Stimulated activated effector memory CD8-positive, alpha-beta T cell treated with anti-CD3 and anti-CD28 coated beads, Interleukin-12 subunit alpha, Interleukin-12 subunit beta, amount 100 ng/mL, for 72 hours (primary cell): ENCODE data around the gene BRD2.
A peak's percentile ranks its signal among the peaks of the same experiment; 100 is the strongest.

ENCODE experiments used
- ATAC-seq: fragments of 150-1000 bp; cut with Tn5 transposase; 2 replicates; pipeline ENCODE4 v1.10.0; 2021
- DNase-seq, 2 donors: peaks; one replicate each; pipeline ENCODE4 v3.0.0; 2021 to 2022; ENCODE audit warnings: low spot score in 2 of 2
- H3K27ac Mint-ChIP-seq: one replicate; pipeline ENCODE4 v1.8.0; 2022; ENCODE audit warnings: mild to moderate bottlenecking, mixed read lengths
- H3K36me3 Mint-ChIP-seq: one replicate; pipeline ENCODE4 v1.8.0; 2022; ENCODE audit warnings: mild to moderate bottlenecking, mixed read lengths
- H3K4me1 Mint-ChIP-seq: one replicate; pipeline ENCODE4 v1.8.0; 2022; ENCODE audit warnings: mixed read lengths
- H3K4me3 Mint-ChIP-seq: one replicate; pipeline ENCODE4 v1.8.0; 2022; ENCODE audit warnings: mild to moderate bottlenecking, mixed read lengths
- H3K9me3 Mint-ChIP-seq: one replicate; pipeline ENCODE4 v1.8.0; 2022; ENCODE audit warnings: mixed read lengths

Gene BRD2

GRCh38 chr6:32962213-32962826 is 6.1 kb upstream of the BRD2 start:
- Mint-ChIP-seq H3K9me3 (no peaks in the 10 kb centered on the region), H3K36me3 (peaks cover 6% of the 10 kb centered on the region), H3K4me1 (peaks cover 64% of the 10 kb centered on the region), H3K4me3 (no peak overlapping the region), H3K27ac (no peak overlapping the region)
- DNase-seq (no peak), ATAC-seq (no peak)

DNA sequence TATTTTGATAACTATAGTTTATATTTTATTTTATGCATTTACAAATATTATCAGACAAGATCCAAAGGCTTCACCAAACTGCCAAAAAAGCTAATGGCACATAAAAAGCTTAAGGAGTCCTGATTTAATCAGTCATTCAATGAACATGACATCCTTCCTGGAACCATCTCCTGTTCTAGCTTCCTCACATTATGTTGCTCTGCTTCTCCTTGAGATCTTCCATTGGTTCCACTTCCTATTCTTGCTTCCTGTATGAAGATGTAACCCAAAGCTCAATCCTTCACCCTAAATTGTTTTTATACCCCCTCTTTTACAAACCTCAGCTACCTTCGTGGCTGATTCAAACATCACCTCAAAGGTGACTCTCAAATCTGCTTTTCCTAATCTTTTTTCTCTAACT is 4.5 kb upstream of the BRD2 start:
- Mint-ChIP-seq H3K4me1 (peaks cover 68% of the 10 kb centered on the region), H3K9me3 (no peaks in the 10 kb centered on the region), H3K4me3 (no peak overlapping the region), H3K27ac (no peak overlapping the region), H3K36me3 (peaks cover 19% of the 10 kb centered on the region)
- DNase-seq (no peak), ATAC-seq (no peak)

DNA sequence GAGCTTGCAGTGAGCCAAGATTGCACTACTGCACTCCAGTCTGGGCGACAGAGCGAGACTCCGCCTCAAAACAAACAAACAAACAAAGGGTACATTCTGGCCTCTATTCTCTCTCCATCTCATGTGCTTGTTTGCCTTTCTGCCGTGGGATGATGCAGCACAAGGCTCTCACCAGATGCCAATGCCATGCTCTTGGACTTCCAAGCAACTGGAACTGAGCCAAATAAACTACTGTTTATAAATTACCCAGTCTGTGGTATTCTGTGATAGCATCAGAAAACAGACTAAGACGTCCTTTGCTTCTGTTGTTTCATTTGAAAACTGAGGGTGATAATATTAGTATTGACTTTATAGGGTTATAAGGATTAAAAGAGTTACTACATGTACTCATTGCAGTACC is 3.6 kb upstream of the BRD2 start:
- no peak for DNase-seq
- Mint-ChIP-seq H3K36me3 (peaks cover 28% of the 10 kb centered on the region), H3K4me3 (no peak overlapping the region), H3K4me1 (peaks cover 65% of the 10 kb centered on the region), H3K9me3 (no peaks in the 10 kb centered on the region), H3K27ac (no peak overlapping the region)
- ATAC-seq = no peak

DNA sequence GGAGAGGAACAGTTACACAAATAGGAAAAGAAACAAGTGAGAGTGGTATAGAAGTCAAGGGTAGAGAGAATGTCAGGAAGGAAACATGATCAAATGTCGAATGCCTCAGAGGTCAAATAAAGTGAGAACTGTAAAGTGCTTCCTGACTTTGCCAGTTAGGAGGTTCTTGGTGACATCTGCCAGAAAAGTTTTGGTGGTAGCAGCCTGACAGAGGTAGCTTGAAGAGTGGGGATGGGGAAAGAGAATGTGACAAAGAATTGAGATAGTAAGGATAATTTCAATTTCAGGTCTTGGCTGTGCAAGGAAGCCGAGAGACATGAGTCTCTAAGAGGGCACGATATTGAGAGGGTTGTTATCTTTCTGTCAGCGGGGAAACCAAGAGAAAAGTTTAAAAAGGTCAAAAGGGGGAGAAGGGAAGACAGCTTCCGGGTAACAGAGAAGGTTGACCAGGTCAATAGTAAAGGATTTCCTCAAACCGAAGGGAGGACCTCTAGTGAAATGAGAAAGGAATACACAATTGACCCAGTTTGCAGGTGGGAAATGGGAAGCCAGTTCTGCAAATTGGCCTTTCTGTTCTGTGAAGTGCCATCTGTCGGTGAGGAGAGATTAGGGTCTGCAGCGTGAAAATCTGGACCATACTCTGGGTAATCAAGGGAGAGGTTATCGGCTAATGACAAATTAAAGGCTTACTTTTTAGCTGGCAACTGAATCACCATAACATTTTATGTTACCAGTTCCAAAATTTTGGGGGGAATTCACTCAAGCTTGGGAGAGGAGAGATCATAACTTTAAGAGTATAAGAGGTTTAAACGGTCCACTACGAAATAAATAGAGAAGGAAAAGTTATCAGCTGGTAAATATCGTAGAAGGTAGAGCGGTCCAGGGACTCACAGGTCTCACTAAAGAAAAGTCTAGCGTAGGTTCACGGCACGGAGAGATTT is 973 bp upstream of the BRD2 start:
- DNase-seq = peak in 1 of 2 donors; percentile 67
- peaks cover 54% of the 10 kb centered on the region for H3K36me3 Mint-ChIP-seq
- H3K4me3 Mint-ChIP-seq = peak overlapping the region; percentile 100
- peaks cover 55% of the 10 kb centered on the region for H3K4me1 Mint-ChIP-seq
- H3K9me3 Mint-ChIP-seq = no peaks in the 10 kb centered on the region
- ATAC-seq = no peak
- H3K27ac Mint-ChIP-seq = peak overlapping the region; percentile 99

DNA sequence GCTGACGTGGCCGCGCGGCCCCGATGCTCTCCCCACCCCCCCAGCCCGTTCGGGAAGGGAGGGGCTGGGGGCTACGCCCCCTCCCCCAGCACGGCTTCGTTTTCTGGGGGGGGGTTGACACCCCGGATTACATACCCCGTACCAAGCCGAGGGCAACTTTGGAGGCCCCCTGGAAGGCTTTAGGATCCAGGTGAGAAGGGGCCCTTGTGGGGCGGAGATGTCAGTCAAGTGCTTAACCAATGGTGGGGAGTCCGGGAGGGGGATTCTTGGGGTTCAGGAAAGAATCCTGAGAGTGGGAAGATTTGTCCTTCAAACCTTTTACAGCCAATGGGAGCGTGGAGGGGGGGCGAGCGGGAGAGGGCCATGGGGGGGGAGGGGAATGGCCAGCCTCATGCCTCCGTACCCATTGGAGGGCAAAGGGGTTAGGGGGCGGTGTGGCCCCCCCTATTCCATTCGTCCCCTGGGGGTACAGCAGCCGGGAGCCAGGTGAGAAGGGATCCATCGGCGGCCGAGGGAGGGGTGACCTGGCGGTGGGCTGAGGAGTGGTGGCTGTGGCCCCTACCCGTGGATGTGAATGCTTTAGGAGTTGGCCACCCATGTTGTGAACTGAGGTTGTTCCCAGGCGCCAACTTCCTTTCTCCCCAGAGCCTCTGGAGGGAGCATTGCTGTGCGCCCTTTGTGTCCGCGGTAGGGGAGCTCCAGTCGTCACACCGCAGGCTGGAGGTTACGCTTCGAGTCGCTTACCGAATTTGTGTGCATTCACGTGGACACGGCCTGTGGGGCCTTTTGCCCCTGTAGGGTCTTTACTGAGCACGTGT is 682 bp downstream of the BRD2 start:
- H3K36me3 Mint-ChIP-seq = peaks cover 71% of the 10 kb centered on the region
- H3K4me3 Mint-ChIP-seq = peak overlapping the region; percentile 100
- H3K4me1 Mint-ChIP-seq = peaks cover 63% of the 10 kb centered on the region
- ATAC-seq = peak; percentile 0
- DNase-seq = peak; percentile 54 to 86
- H3K27ac Mint-ChIP-seq = peak overlapping the region; percentile 99
- no peaks in the 10 kb centered on the region for H3K9me3 Mint-ChIP-seq

DNA sequence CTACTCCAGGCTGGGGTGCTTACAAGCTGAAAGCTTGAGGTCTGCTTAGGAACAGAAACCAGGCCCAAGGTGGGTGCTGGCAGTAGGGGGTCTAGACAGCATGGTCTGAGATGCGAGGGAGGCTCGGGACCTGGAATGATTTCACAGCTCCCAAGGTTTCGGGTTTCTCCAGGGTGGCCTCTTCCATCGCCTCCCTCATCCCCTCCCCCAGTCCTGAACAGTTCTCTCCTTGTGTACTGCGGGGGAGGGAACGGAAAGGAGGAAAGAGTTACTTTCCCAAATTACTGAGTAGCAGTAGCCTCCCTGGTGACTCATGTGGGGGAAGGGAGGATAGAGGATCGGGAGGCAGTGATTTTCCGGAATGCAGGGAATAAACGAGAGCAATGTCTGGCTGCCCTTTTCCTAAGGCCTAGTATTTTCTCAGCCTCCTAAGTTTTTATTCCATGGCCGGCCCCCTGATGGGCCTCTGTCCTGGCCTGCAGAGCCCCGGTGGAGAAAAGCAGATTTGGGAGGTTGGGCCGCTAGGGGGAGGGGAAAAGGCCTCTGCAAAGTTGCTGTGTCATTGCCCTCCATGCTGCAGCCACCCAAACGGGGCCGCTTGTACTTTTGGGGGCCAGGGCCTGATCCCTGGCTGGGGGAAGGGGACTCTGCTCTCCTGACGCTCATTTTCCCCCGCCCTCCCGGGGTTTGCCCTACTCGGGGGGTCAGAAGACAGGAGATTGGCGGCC is 1.5 kb downstream of the BRD2 start:
- Mint-ChIP-seq H3K27ac (peak overlapping the region; percentile 99), H3K4me1 (peaks cover 64% of the 10 kb centered on the region), H3K36me3 (peaks cover 79% of the 10 kb centered on the region), H3K9me3 (no peaks in the 10 kb centered on the region), H3K4me3 (peak overlapping the region; percentile 100)
- DNase-seq = peak; percentile 67 to 89
- ATAC-seq = peak; percentile 1

DNA sequence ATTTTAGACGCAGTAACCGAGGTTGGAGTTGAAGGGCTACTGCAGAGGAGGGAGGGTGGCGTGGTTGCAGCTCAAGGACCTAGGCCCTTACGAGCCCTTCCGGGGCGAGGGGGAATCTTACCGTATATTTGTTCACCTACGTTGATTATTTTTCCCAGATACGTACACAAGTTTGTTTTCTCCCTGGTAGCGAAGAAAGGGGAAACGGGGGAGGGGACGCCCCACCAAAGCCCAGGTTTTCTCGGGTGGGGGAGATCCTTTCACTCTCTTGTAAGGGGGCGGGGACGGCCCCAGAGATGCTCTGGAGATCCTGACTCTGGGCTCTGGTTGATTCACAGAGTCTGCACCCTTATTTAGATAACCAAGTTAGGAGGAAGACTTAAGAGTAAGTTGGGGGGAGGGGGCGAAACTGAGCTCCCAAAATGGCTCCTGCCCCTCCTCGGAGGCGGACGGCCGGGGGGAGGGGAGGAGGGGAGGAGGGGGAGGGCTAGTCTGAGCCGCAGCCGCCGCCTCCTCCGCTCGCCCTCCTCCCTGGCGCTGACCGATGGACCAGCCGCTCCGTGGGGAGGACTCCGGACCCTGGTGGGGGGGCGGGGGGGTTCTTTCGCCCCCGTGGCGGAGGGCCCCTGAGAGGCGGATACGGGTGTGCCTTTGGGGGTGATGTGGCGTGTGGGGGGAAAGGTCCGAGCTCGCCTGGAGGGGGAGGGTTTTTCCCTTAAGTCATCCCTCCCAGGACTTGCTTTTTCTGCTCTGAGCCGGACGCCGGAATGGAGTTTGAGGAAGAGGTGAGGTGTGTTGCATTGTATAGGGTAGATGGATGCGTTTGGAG is 2.2 kb downstream of the BRD2 start:
- Mint-ChIP-seq H3K36me3 (peaks cover 86% of the 10 kb centered on the region), H3K9me3 (no peaks in the 10 kb centered on the region), H3K27ac (peak overlapping the region; percentile 99), H3K4me3 (peak overlapping the region; percentile 100), H3K4me1 (peaks cover 64% of the 10 kb centered on the region)
- DNase-seq (peak; percentile 69 to 92), ATAC-seq (peak; percentile 33)

DNA sequence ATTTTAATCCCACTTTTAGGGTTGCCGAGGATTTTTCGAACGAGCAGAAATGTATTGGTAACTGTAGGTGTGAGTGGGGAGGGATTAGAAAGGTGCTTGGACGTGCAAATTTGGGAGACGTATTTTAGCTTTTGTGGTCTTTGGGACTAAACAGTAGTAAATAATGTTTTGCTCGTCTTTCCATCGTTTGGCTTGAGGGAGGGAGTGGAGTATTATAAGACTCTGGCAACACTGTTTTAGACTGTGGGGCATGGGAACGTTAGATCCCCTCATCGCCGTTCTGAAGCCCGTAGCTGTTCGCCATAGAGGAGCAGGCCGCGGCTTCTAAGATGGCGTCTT is 2.8 kb downstream of the BRD2 start:
- Mint-ChIP-seq H3K27ac (peak overlapping the region; percentile 99), H3K9me3 (no peaks in the 10 kb centered on the region), H3K4me1 (peaks cover 65% of the 10 kb centered on the region), H3K4me3 (peak overlapping the region; percentile 100), H3K36me3 (peaks cover 92% of the 10 kb centered on the region)
- DNase-seq (no peak), ATAC-seq (no peak)

DNA sequence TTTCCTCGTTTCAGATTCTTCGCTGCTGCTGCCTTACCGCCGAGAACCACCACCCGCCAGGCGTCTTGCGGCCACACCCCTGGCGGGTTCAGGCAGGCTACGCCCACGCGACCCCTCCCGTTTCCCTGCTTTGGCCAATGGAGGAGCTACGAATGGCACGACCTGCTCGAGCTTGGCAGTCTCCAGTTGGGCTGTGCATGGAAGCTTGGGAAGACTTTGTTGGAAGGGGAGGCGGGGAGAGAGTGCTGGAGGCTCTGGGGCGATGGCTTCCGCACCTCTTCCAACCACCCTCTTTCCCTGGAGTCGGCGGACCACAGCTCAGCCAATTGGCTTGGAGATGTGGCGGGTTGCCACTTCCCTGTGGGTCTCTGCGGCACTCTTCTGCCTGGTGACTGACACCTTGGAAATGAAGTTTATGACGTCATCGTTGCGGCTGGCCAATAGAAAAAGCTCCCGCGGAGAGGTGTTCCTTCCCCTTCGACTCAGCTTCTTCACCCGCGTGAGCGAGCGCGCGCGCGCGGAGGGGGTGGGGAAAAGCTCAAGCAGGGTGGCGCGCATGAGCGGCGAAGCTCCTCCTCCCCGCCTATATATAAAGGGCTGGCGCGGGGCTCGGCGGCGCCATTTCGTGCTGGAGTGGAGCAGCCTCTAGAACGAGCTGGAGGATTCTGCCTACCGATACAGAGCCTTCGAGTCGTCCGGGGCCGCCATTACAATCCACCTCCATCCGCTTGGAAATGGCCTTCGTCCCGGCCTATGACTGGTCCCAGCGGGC is 3.4 kb downstream of the BRD2 start:
- ATAC-seq = peak; percentile 67
- peak overlapping the region; percentile 100 for H3K4me3 Mint-ChIP-seq
- no peaks in the 10 kb centered on the region for H3K9me3 Mint-ChIP-seq
- H3K27ac Mint-ChIP-seq = peak overlapping the region; percentile 99
- peaks cover 65% of the 10 kb centered on the region for H3K4me1 Mint-ChIP-seq
- DNase-seq = peak; percentile 100
- peaks cover 96% of the 10 kb centered on the region for H3K36me3 Mint-ChIP-seq

- peaks cover 65% of the 10 kb centered on the region for H3K4me1 Mint-ChIP-seq
- no peaks in the 10 kb centered on the region for H3K9me3 Mint-ChIP-seq
- peaks cover 99% of the 10 kb centered on the region for H3K36me3 Mint-ChIP-seq
- ATAC-seq (peak; percentile 1), DNase-seq (peak in 1 of 2 donors; percentile 44)
- H3K27ac Mint-ChIP-seq = peak overlapping the region; percentile 99
- H3K4me3 Mint-ChIP-seq = peak overlapping the region; percentile 100
These were observed 4.2 kb downstream of the BRD2 start for GRCh38 chr6:32972353-32973143.

DNA sequence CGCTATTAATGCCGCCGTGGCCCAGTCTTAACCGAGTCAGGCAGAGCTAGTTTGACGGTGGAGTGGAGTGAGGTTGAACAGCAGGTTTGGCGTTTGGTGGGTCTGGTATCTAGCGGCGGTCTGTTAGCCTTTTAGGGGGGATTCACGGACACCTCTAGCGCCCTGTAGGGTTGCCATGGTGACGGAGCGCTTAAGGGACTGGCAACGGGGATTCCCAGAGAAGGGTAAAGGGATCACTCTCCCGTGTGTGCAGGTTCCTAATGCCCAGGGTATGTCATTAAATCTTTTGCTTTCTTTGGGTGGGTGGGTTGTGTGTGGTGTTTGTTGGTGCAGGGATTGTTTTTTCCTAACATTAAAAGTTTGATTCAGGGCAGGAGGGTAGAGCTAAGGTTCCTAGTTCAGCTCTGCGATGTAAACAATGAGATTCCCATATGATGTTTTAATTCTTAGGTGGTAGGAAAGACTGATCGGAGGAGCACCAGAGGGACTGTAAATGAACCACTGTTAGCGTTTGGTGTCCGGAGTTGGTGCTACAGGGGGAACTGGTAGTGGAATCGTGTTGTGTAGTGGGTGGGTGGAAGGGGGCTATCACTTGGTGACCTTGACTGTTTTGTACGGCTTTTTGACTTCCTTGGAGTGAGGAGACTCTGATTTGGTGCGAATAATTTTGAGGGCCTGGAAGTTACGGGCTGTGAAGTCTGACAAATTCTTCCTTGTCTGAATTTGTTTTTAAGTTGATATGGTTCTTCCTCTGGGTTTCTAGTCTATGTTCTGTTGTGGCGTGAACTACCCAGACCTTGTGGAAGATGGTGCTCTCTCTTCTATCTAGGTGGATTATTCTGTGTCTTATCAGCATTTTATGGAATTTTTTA is 5.0 kb downstream of the BRD2 start:
- ATAC-seq = no peak
- Mint-ChIP-seq H3K4me1 (peaks cover 72% of the 10 kb centered on the region), H3K9me3 (no peaks in the 10 kb centered on the region), H3K27ac (peak overlapping the region; percentile 99), H3K4me3 (peak overlapping the region; percentile 100), H3K36me3 (peaks cover 100% of the 10 kb centered on the region)
- peak; percentile 53 to 81 for DNase-seq

DNA sequence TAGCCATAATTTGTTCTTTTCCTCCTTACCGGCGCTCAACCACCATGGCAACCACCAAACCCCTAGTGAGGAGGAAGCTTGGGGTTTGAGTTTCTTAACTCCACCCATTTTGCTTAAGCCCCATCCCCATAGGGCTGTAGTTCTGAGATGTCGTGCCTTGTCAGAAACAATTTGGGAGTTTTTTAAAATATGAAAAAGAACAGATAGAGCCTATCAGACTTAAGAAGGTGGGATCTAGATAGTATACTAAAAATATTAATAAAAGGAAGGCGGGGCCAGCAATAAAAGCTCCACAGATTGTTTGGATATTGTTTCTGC is 5.6 kb downstream of the BRD2 start:
- ATAC-seq (no peak), DNase-seq (no peak)
- H3K4me3 Mint-ChIP-seq = peak overlapping the region; percentile 100
- H3K4me1 Mint-ChIP-seq = peaks cover 78% of the 10 kb centered on the region
- no peaks in the 10 kb centered on the region for H3K9me3 Mint-ChIP-seq
- H3K36me3 Mint-ChIP-seq = peaks cover 100% of the 10 kb centered on the region
- peak overlapping the region; percentile 99 for H3K27ac Mint-ChIP-seq
